Astrocyte of the hippocampus (primary cell): Measurements from ENCODE around the gene MGA.

Experiments
- DNase-seq: peaks from one replicate; pipeline ENCODE4 v3.0.0; 2011; ENCODE audit warnings: low read depth, low spot score

The MGA gene

GRCh38 chr15:41660235-41661077, at the start of gene MGA:
TSS of gene MGA (plus strand) at chr15:41660405.
- DNase-seq: peak; percentile 98

GRCh38 chr15:41620536-41621199, 39.5 kb upstream of the MGA start:
- DNase-seq: no peak

GRCh38 chr15:41621200-41622193, 38.7 kb upstream of the MGA start:
- peak; percentile 95 for DNase-seq

- no peak for DNase-seq
Observed at GRCh38 chr15:41622901-41623300, 37.3 kb upstream of the MGA start.

- DNase-seq: no peak
Observed at GRCh38 chr15:41627203-41627602, 33.0 kb upstream of the MGA start.

- no peak for DNase-seq
Observed at GRCh38 chr15:41629463-41629862, 30.7 kb upstream of the MGA start.

- no peak for DNase-seq
Observed at GRCh38 chr15:41629883-41630282, 30.3 kb upstream of the MGA start.

- no peak for DNase-seq
Observed at GRCh38 chr15:41630616-41631217, 29.5 kb upstream of the MGA start.

GRCh38 chr15:41631880-41632470, 28.2 kb upstream of the MGA start:
- DNase-seq: no peak

GRCh38 chr15:41633609-41634008, 26.6 kb upstream of the MGA start:
- no peak for DNase-seq

- no peak for DNase-seq
Observed at GRCh38 chr15:41634072-41634626, 26.1 kb upstream of the MGA start.

GRCh38 chr15:41637086-41637485, 23.1 kb upstream of the MGA start:
- DNase-seq: no peak

- DNase-seq: no peak
Observed at GRCh38 chr15:41640985-41641384, 19.2 kb upstream of the MGA start.

GRCh38 chr15:41647262-41647661, 12.9 kb upstream of the MGA start:
- no peak for DNase-seq

- DNase-seq: no peak
Observed at GRCh38 chr15:41648097-41648496, 12.1 kb upstream of the MGA start.

GRCh38 chr15:41648770-41649169, 11.4 kb upstream of the MGA start:
- DNase-seq: peak; percentile 56

- no peak for DNase-seq
Observed at GRCh38 chr15:41650806-41651205, 9.4 kb upstream of the MGA start.

GRCh38 chr15:41651373-41651772, 8.8 kb upstream of the MGA start:
- DNase-seq: no peak

- DNase-seq: no peak
Observed at GRCh38 chr15:41653760-41654159, 6.4 kb upstream of the MGA start.

GRCh38 chr15:41655716-41656115, 4.5 kb upstream of the MGA start:
- peak; percentile 36 for DNase-seq

GRCh38 chr15:41656188-41656587, 4.0 kb upstream of the MGA start:
- no peak for DNase-seq
